Activated naive CD4-positive, alpha-beta T cell treated with anti-CD3 and anti-CD28 coated beads, Interleukin-2, amount 50 U/mL, for 24 hours (primary cell): ENCODE measurements around the gene NMS.

ENCODE experiments used
- H3K27ac Mint-ChIP-seq: one replicate; pipeline ENCODE4 v1.8.0; 2021; ENCODE audit warnings: mild to moderate bottlenecking, mixed read lengths
- H3K27me3 Mint-ChIP-seq: one replicate; pipeline ENCODE4 v1.8.0; 2021; ENCODE audit warnings: mixed read lengths
- H3K36me3 Mint-ChIP-seq: one replicate; pipeline ENCODE4 v1.8.0; 2021; ENCODE audit warnings: mixed read lengths
- H3K4me1 Mint-ChIP-seq: one replicate; pipeline ENCODE4 v1.8.0; 2021; ENCODE audit warnings: mixed read lengths
- H3K4me3 Mint-ChIP-seq: one replicate; pipeline ENCODE4 v1.8.0; 2021; ENCODE audit warnings: mild to moderate bottlenecking, mixed read lengths
- H3K9me3 Mint-ChIP-seq: one replicate; pipeline ENCODE4 v1.8.0; 2021; ENCODE audit warnings: mixed read lengths

NMS gene, protein sequence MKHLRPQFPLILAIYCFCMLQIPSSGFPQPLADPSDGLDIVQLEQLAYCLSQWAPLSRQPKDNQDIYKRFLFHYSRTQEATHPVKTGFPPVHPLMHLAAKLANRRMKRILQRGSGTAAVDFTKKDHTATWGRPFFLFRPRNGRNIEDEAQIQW

DNA sequence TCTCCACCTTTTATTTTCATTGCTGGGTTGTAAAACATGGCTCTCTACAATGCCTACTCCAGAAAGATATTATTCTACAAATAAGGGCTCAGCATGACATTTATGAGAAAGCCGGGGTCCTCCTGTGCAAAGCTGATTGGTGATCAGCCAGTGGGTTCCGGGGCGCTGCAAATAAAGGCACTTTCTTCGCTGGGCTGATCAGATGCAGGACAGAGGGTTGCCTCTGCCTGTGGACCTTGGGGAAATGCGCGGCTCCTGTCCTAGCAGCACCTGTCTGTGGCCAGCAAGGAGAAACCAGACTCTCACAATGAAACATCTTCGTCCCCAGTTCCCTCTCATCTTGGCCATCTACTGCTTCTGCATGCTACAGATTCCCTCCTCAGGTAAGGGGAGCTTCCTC, at the start of gene NMS:
Gene NMS, plus strand, starts transcription at position 301 of the 400 bp plus-strand sequence. Its CDS starts 7 bp downstream, at position 308.
- no peak within 1 kb of the TSS for H3K4me3 Mint-ChIP-seq
- H3K27ac Mint-ChIP-seq, result no peak within 1 kb of the TSS
- peaks cover 22% of the 10 kb centered on the region for H3K27me3 Mint-ChIP-seq
- no peaks in the 10 kb centered on the region for H3K36me3 Mint-ChIP-seq
- H3K9me3 Mint-ChIP-seq, result no peaks in the 10 kb centered on the region
- H3K4me1 Mint-ChIP-seq, result no peaks in the 10 kb centered on the region

- no peaks in the 10 kb centered on the region for H3K36me3 Mint-ChIP-seq
- H3K27me3 Mint-ChIP-seq, result no peaks in the 10 kb centered on the region
- H3K4me1 Mint-ChIP-seq, result peaks cover 7% of the 10 kb centered on the region
- no peak overlapping the region for H3K27ac Mint-ChIP-seq
- no peak overlapping the region for H3K4me3 Mint-ChIP-seq
- no peaks in the 10 kb centered on the region for H3K9me3 Mint-ChIP-seq
These were observed 47.8 kb upstream of the NMS start for GRCh38 chr2:100422320-100423055.

DNA sequence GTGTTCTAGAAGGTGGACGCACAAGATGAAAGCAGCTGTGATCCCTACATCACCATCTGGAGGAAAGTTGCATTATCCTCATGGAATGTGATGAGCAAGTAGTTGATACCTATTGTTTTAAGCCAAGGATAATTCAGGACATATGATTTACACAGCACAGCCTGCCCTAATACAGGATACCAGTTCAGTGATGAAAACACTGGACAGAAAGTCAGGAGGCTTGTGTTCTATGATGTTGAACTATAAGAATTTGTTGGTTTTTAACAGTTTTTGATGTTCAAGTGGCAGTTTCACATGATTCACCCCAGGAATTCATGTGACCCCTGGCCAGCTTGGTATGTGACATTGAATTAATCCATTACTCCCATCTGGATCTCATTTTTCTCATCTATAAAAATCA, 46.7 kb upstream of the NMS start:
- no peaks in the 10 kb centered on the region for H3K36me3 Mint-ChIP-seq
- H3K4me3 Mint-ChIP-seq, result no peak overlapping the region
- no peaks in the 10 kb centered on the region for H3K27me3 Mint-ChIP-seq
- no peaks in the 10 kb centered on the region for H3K9me3 Mint-ChIP-seq
- H3K4me1 Mint-ChIP-seq, result peaks cover 6% of the 10 kb centered on the region
- H3K27ac Mint-ChIP-seq, result no peak overlapping the region

DNA sequence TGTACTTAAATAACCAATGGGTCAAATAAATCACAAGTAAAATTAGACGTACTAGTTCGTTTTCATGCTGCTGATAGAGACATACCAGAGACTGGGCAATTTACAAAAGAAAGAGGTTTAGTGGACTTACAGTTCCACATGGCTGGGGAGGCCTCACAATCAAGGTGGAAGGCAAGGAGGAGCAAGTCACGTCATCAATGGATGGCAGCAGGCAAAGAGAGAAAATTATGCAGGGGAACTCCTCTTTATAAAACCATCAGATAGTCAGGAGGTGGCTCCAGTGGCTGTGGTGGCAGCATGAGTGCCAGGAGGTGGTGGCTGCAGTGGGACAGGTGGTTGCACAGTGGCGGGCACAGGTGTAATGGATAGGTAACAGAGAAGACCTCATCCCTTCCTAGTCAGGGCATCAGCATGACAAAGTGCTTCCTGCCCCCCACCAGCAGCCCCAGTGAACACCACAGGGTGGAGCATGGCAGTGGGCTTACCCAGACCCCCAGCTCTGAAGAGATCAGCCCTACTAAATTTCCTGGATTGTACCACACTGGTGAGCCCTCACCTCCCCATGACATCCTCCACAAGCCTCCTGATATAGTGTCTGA, 45.9 kb upstream of the NMS start:
- no peak overlapping the region for H3K4me3 Mint-ChIP-seq
- peaks cover 6% of the 10 kb centered on the region for H3K4me1 Mint-ChIP-seq
- H3K9me3 Mint-ChIP-seq, result no peaks in the 10 kb centered on the region
- no peak overlapping the region for H3K27ac Mint-ChIP-seq
- H3K36me3 Mint-ChIP-seq, result no peaks in the 10 kb centered on the region
- H3K27me3 Mint-ChIP-seq, result no peaks in the 10 kb centered on the region

- Mint-ChIP-seq H3K4me1 (peaks cover 6% of the 10 kb centered on the region), H3K4me3 (no peak overlapping the region), H3K27me3 (no peaks in the 10 kb centered on the region), H3K27ac (no peak overlapping the region), H3K9me3 (no peaks in the 10 kb centered on the region), H3K36me3 (no peaks in the 10 kb centered on the region)
These were observed 45.2 kb upstream of the NMS start for GRCh38 chr2:100425107-100425506.

- H3K36me3 Mint-ChIP-seq, result peaks cover 2% of the 10 kb centered on the region
- peaks cover 6% of the 10 kb centered on the region for H3K4me1 Mint-ChIP-seq
- peaks cover 2% of the 10 kb centered on the region for H3K27me3 Mint-ChIP-seq
- H3K9me3 Mint-ChIP-seq, result no peaks in the 10 kb centered on the region
- no peak overlapping the region for H3K27ac Mint-ChIP-seq
- no peak overlapping the region for H3K4me3 Mint-ChIP-seq
These were observed 44.5 kb upstream of the NMS start for GRCh38 chr2:100425573-100426383.

DNA sequence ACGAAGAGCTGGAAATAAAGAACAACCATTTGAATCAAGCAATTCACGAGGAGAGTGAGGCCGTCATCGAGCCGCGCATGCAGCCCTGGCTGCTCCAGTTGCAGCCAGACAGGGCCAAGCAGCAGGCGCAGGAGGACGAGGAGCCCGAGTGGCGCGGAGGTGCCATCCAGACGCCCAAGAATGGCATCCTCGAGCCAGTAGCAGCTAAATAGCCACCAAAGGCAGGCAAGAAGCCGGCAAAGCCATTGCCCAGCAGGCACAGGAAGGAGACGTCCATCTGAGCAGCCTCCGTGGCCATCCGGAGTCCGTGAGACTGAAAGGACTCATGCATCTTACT, 43.9 kb upstream of the NMS start:
- Mint-ChIP-seq H3K9me3 (no peaks in the 10 kb centered on the region), H3K4me1 (peaks cover 6% of the 10 kb centered on the region), H3K27me3 (peaks cover 2% of the 10 kb centered on the region), H3K4me3 (no peak overlapping the region), H3K36me3 (peaks cover 4% of the 10 kb centered on the region), H3K27ac (no peak overlapping the region)

- Mint-ChIP-seq H3K9me3 (no peaks in the 10 kb centered on the region), H3K27ac (no peak overlapping the region), H3K36me3 (peaks cover 4% of the 10 kb centered on the region), H3K4me1 (peaks cover 6% of the 10 kb centered on the region), H3K27me3 (peaks cover 2% of the 10 kb centered on the region), H3K4me3 (no peak overlapping the region)
These were observed 43.2 kb upstream of the NMS start for GRCh38 chr2:100427111-100427510.

DNA sequence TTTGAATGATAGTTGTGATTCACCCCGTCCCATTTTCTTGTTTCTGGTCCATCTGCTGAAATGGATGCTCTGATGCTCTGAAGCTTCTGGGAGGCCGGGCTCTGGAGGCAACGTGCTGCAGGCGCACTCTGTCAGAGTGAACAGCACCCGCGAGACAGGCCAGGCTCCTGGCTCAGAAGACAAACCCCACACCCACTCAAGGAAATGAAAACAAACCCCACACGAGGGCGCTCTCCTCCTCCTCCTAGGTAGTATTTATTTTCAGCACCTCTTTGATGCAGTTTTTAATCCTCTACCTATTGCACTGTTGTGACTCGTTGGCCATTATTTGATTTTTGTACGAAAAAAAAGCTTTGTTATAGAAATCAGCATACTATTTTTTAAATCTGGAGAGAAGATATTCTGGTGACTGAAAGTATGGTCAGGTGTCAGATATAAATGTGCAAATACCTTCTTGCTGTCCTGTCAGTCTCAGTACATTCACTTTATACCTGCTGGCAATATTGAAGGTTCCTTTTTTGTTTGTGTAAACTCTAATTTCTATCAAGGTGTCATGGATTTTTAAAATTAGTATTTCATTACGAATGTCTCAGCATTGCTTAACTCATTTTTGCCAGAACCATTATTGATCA, 42.5 kb upstream of the NMS start:
- peaks cover 4% of the 10 kb centered on the region for H3K36me3 Mint-ChIP-seq
- peaks cover 6% of the 10 kb centered on the region for H3K4me1 Mint-ChIP-seq
- H3K27ac Mint-ChIP-seq, result no peak overlapping the region
- H3K27me3 Mint-ChIP-seq, result peaks cover 2% of the 10 kb centered on the region
- no peaks in the 10 kb centered on the region for H3K9me3 Mint-ChIP-seq
- H3K4me3 Mint-ChIP-seq, result no peak overlapping the region

GRCh38 chr2:100429726-100430125, 40.6 kb upstream of the NMS start:
- no peaks in the 10 kb centered on the region for H3K9me3 Mint-ChIP-seq
- H3K4me3 Mint-ChIP-seq, result no peak overlapping the region
- peaks cover 3% of the 10 kb centered on the region for H3K27me3 Mint-ChIP-seq
- peaks cover 4% of the 10 kb centered on the region for H3K36me3 Mint-ChIP-seq
- H3K27ac Mint-ChIP-seq, result no peak overlapping the region
- peaks cover 6% of the 10 kb centered on the region for H3K4me1 Mint-ChIP-seq

GRCh38 chr2:100437751-100438150, 32.5 kb upstream of the NMS start:
- Mint-ChIP-seq H3K36me3 (no peaks in the 10 kb centered on the region), H3K4me3 (no peak overlapping the region), H3K4me1 (no peaks in the 10 kb centered on the region), H3K9me3 (no peaks in the 10 kb centered on the region), H3K27ac (no peak overlapping the region), H3K27me3 (peaks cover 7% of the 10 kb centered on the region)

GRCh38 chr2:100446696-100447095, 23.6 kb upstream of the NMS start:
- H3K9me3 Mint-ChIP-seq, result no peaks in the 10 kb centered on the region

DNA sequence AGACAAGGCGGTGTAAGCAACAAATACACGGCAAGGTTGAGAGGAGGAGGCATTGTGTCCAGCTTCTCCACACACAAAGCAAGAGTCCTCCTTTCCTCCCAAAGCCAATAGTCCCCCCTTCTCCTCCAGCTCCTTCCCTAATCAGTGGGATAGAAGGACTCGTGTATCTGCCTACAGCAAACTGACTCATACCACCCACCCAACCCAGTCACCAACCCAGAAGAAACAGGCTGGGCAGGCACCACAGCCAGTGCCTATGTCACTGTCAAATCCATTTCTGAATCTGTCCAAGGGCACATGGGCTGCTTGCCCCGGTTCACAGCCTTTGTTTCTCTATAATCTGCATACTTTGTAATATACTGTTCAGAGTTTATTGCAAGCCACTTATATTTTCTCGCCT, 19.2 kb upstream of the NMS start:
- Mint-ChIP-seq H3K27me3 (no peaks in the 10 kb centered on the region), H3K4me1 (no peaks in the 10 kb centered on the region), H3K36me3 (no peaks in the 10 kb centered on the region), H3K9me3 (peaks cover 4% of the 10 kb centered on the region), H3K27ac (no peak overlapping the region), H3K4me3 (no peak overlapping the region)

More at GRCh38 chr2:100446696-100447095, 23.6 kb upstream of the NMS start:
- Mint-ChIP-seq H3K27ac (no peak overlapping the region), H3K36me3 (no peaks in the 10 kb centered on the region), H3K4me3 (no peak overlapping the region), H3K4me1 (no peaks in the 10 kb centered on the region), H3K27me3 (no peaks in the 10 kb centered on the region)

GRCh38 chr2:100451734-100452133, 18.5 kb upstream of the NMS start:
- Mint-ChIP-seq H3K27ac (no peak overlapping the region), H3K36me3 (no peaks in the 10 kb centered on the region), H3K4me1 (no peaks in the 10 kb centered on the region), H3K27me3 (no peaks in the 10 kb centered on the region), H3K4me3 (no peak overlapping the region), H3K9me3 (peaks cover 4% of the 10 kb centered on the region)

GRCh38 chr2:100453853-100454252, 16.4 kb upstream of the NMS start:
- Mint-ChIP-seq H3K27ac (no peak overlapping the region), H3K27me3 (no peaks in the 10 kb centered on the region), H3K36me3 (no peaks in the 10 kb centered on the region), H3K4me1 (no peaks in the 10 kb centered on the region), H3K4me3 (no peak overlapping the region), H3K9me3 (peaks cover 4% of the 10 kb centered on the region)
